ENCODE results near the gene CIRBP. TPM values are rescaled to one million over a fixed set of nuclear protein-coding genes. Genes with fewer than 3 reads are reported as not detected.

Gene CIRBP
- total and polyA plus RNA-seq, 2 donors (not counting 1 experiment from before 2014, with no cell fraction given), result 643 to 1,164 TPM

GRCh38 chr19:1286487-1287353, 17.6 kb downstream of the CIRBP start:
- Histone ChIP-seq H3K4me1 (ENCODE audit: control insufficient read depth in 2 of 2, insufficient read depth in 2 of 2, low read length in 2 of 2) (peaks cover 10 to 16% of the 10 kb centered on the region in 2 donors), H3K4me2 (replicated peaks; ENCODE audit: low read depth, low read length, poor library complexity, severe bottlenecking) (peak overlapping the region; percentile 38), H3K4me3 (ENCODE audit: control extremely low read depth in 1 of 5, extremely low read depth in 1 of 5, insufficient read depth in 1 of 5, low read depth in 2 of 5, low read length in 4 of 5) (no peak overlapping the region), H2AFZ (ENCODE audit: insufficient read depth, low read depth, low read length, poor library complexity, severe bottlenecking) (no peak overlapping the region), H3K36me3 (replicated peaks in 1 of 2; ENCODE audit: control extremely low read depth in 1 of 2, control insufficient read depth in 1 of 2, extremely low read depth in 1 of 2, insufficient read depth in 2 of 2, low read length in 1 of 2) (no peaks in the 10 kb centered on the region), H3K9ac (ENCODE audit: low read length) (no peak overlapping the region), H4K20me1 (ENCODE audit: control insufficient read depth, insufficient read depth, low read length, poor library complexity, severe bottlenecking) (no peaks in the 10 kb centered on the region), H3K9me3 (ENCODE audit: control extremely low read depth in 1 of 3, control insufficient read depth in 2 of 3, insufficient read depth in 1 of 3, low read length in 2 of 3) (peaks cover 0 to 8% (median 0%) of the 10 kb centered on the region in 3 donors), H3K79me2 (ENCODE audit: control insufficient read depth, insufficient read depth, low read length) (no peaks in the 10 kb centered on the region), H3K27me3 (replicated peaks in 1 of 4; ENCODE audit: control extremely low read depth in 1 of 4, control insufficient read depth in 3 of 4, insufficient read depth in 4 of 4, low read length in 3 of 4) (peaks cover 0 to 69% (median 22%) of the 10 kb centered on the region in 4 experiments), H3K27ac (ENCODE audit: low read length in 2 of 2) (no peak overlapping the region)
- intact Hi-C loops (cut with micrococcal nuclease), result no loop called here
- POLR2A ChIA-PET, result no interaction called here
- no peaks in the 10 kb centered on the region for H3K9me3 Mint-ChIP-seq (ENCODE audit: insufficient read depth)
- ATAC-seq (ENCODE audit: low read depth), result no peak
- H3K27ac Mint-ChIP-seq, result no peak overlapping the region
- 38% methylated on average over 38 of the region's 38 CpGs for WGBS (ENCODE audit: insufficient coverage)
- CTCF ChIA-PET, result no interaction called here
- peak; percentile 10 for TF ChIP-seq EZH2 (IDR thresholded peaks at IDR 0.05; ENCODE audit: borderline replicate concordance, insufficient read depth, low read depth, low read length, poor library complexity, severe bottlenecking)
- TF ChIP-seq, protein P1, sequence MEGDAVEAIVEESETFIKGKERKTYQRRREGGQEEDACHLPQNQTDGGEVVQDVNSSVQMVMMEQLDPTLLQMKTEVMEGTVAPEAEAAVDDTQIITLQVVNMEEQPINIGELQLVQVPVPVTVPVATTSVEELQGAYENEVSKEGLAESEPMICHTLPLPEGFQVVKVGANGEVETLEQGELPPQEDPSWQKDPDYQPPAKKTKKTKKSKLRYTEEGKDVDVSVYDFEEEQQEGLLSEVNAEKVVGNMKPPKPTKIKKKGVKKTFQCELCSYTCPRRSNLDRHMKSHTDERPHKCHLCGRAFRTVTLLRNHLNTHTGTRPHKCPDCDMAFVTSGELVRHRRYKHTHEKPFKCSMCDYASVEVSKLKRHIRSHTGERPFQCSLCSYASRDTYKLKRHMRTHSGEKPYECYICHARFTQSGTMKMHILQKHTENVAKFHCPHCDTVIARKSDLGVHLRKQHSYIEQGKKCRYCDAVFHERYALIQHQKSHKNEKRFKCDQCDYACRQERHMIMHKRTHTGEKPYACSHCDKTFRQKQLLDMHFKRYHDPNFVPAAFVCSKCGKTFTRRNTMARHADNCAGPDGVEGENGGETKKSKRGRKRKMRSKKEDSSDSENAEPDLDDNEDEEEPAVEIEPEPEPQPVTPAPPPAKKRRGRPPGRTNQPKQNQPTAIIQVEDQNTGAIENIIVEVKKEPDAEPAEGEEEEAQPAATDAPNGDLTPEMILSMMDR (IDR thresholded peaks at IDR 0.05), result no peak
- peak overlapping the region; percentile 62 for H3K4me3 Mint-ChIP-seq
- peak; percentile 39 for DNase-seq
- H3K27me3 Mint-ChIP-seq, result peaks cover 21% of the 10 kb centered on the region
- H3K4me1 Mint-ChIP-seq, result peaks cover 15% of the 10 kb centered on the region
